Lung (tissue), 12 donors: ENCODE data around the gene IL1RL1. TPM values are rescaled to one million over a fixed set of nuclear protein-coding genes. Genes with fewer than 3 reads are reported as not detected.

Experiments
- ATAC-seq: fragments of 200-7000 bp; cut with Tn5 transposase; one replicate; pipeline ENCODE4 v1.9.1; 2020; ENCODE audit warnings: moderate number of reproducible peaks; ENCODE audit not compliant: insufficient read depth, low FRiP score
- DNase-seq, 3 donors: peaks; one replicate each; pipeline ENCODE4 v3.0.0-alpha.2; 2013 to 2017
- H3K27ac ChIP-seq, 2 donors: one replicate each; pipeline ENCODE4 v1.5.1; 2013; ENCODE audit warnings: mild to moderate bottlenecking in 2 of 2, moderate library complexity in 2 of 2, control low read depth in 1 of 2, inconsistent platforms in 1 of 2, low read depth in 1 of 2, low read length in 1 of 2
- H3K27me3 ChIP-seq, 3 donors: one replicate each; pipeline ENCODE4 v1.5.1; 2013; ENCODE audit warnings: low read length in 2 of 3; ENCODE audit not compliant: control insufficient read depth in 3 of 3, insufficient read depth in 3 of 3
- H3K36me3 ChIP-seq, 4 donors: one replicate each; pipeline ENCODE4 v1.5.1; 2013; ENCODE audit warnings: low read length in 4 of 4, mild to moderate bottlenecking in 1 of 4, moderate library complexity in 1 of 4; ENCODE audit not compliant: control insufficient read depth in 4 of 4, insufficient read depth in 4 of 4
- H3K4me1 ChIP-seq, 5 donors: one replicate each; pipeline ENCODE4 v1.5.1; 2013; ENCODE audit warnings: low read length in 5 of 5, mild to moderate bottlenecking in 2 of 5, moderate library complexity in 1 of 5; ENCODE audit not compliant: control insufficient read depth in 5 of 5, insufficient read depth in 5 of 5
- H3K4me3 ChIP-seq: one replicate; pipeline ENCODE4 v1.5.1; 2013; ENCODE audit warnings: mild to moderate bottlenecking, control low read depth, moderate library complexity
- H3K9ac ChIP-seq, 2 donors: one replicate each; pipeline ENCODE4 v1.5.1; 2013; ENCODE audit warnings: low read length in 2 of 2, control low read depth in 1 of 2; ENCODE audit not compliant: insufficient read depth in 1 of 2
- H3K9me3 ChIP-seq, 4 donors: one replicate each; pipeline ENCODE4 v1.5.1; 2013; ENCODE audit warnings: low read length in 3 of 4, mild to moderate bottlenecking in 1 of 4, moderate library complexity in 1 of 4; ENCODE audit not compliant: control insufficient read depth in 4 of 4, insufficient read depth in 3 of 4
- WGBS, 2 donors: extraction: QIAGEN DNeasy Blood & Tissue Kit; methylation state at CpG; one replicate each; pipeline ENCODE4 v1.1.7; 2013; 5-methylcytosine and 5-hydroxymethylcytosine counted together
- polyA plus RNA-seq, 2 donors: library from polyadenylated mRNA; stranded (reverse); fragments of 200-250 nt; gene quantifications; one replicate each; pipeline ENCODE4 v1.2.1, GENCODE V29; 2013
- total RNA-seq, 2 donors: library from RNA; depleted of rRNA in 1 of 2; stranded (reverse); fragments of >200 nt in 1 of 2; gene quantifications; one replicate each; pipeline ENCODE4 v1.2.1, GENCODE V29; 2014 to 2021
- TF ChIP-seq, protein P1 (sequence below): IDR thresholded peaks from 2 replicates; pipeline ENCODE4 v1.5.1; 2012; ENCODE audit warnings: mild to moderate bottlenecking; ENCODE audit errors: control extremely low read depth, extremely low read depth
- donor health status: control.
- donor health status: control.
- donor health status: Bipolar disorder and iron deficiency.
- donor health status: healthy.
- donor health status: DM: yes; HTN: yes; CAD: no.

IL1RL1 gene
- total and polyA plus RNA-seq, 4 donors = 1.5 to 383 (median 77.8) TPM

DNA sequence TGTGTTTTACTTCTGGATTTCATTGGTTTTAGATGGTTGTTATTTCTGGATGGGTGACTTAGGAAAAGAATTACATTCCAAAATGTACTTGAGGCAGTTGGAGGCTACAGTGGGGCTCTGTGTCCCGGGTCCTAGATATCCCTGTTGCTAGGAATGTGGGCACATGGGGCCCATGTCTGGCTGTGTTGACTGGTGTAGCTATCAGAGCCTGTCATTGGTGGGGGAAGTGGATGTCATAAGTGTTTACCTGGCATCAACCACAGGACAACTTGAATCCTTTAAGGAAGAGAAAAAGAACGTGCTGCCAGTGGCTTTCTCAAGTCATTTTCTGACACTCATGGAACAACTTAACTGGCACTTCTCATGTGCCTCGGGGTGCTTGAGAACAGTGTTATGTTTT is 74.6 kb downstream of the IL1RL1 start:
- Histone ChIP-seq H3K4me3 (no peak overlapping the region), H3K9ac (no peak overlapping the region), H3K27ac (no peak overlapping the region), H3K4me1 (no peaks in the 10 kb centered on the region), H3K36me3 (peaks cover 0 to 8% (median 1%) of the 10 kb centered on the region in 4 donors), H3K27me3 (no peaks in the 10 kb centered on the region), H3K9me3 (peaks cover 0 to 5% (median 0%) of the 10 kb centered on the region in 4 donors)
- TF ChIP-seq, protein P1, sequence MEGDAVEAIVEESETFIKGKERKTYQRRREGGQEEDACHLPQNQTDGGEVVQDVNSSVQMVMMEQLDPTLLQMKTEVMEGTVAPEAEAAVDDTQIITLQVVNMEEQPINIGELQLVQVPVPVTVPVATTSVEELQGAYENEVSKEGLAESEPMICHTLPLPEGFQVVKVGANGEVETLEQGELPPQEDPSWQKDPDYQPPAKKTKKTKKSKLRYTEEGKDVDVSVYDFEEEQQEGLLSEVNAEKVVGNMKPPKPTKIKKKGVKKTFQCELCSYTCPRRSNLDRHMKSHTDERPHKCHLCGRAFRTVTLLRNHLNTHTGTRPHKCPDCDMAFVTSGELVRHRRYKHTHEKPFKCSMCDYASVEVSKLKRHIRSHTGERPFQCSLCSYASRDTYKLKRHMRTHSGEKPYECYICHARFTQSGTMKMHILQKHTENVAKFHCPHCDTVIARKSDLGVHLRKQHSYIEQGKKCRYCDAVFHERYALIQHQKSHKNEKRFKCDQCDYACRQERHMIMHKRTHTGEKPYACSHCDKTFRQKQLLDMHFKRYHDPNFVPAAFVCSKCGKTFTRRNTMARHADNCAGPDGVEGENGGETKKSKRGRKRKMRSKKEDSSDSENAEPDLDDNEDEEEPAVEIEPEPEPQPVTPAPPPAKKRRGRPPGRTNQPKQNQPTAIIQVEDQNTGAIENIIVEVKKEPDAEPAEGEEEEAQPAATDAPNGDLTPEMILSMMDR = no peak
- 75 to 85% methylated on average over 3 of the region's 3 CpGs for WGBS, 2 donors
- DNase-seq = peak in 1 of 3 donors; percentile 5
- no peak for ATAC-seq

DNA sequence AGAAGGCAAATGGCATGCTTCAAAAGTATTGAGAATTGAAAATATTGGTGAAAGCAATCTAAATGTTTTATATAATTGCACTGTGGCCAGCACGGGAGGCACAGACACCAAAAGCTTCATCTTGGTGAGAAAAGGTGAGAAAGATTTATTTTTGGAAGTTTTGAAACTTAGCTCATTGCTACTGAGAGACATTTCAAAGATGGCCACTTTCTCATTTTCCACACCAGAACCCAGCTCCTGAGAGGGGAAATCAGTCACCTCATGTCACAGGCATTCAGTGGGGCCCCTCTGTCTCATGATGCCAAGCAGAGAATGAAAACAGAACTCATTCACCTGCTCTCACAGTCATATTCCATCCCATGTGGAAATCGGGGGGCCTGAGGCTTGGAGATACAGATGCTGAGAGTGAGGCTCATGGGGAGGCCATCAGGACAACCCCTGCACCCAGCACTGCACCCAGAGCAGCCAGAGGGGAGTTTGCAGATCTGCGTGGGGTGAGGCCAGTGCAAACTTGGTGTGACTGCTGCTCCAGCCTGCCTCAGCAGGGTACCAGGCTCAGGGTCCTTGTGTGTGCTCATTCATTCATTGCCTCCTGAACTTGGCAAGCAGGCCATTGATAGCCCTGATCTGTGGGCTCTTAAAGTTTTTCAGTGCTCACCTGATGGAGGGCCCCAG is 75.6 kb downstream of the IL1RL1 start:
- ATAC-seq (no peak), DNase-seq (no peak)
- TF ChIP-seq, protein P1 = no peak
- H3K9ac ChIP-seq = no peak overlapping the region
- H3K4me1 ChIP-seq = no peaks in the 10 kb centered on the region
- peaks cover 0 to 3% (median 0%) of the 10 kb centered on the region in 4 donors for H3K9me3 ChIP-seq
- no peaks in the 10 kb centered on the region for H3K27me3 ChIP-seq
- WGBS, 2 donors = 92 to 96% methylated on average over 3 of the region's 3 CpGs
- H3K36me3 ChIP-seq = peaks cover 0 to 8% (median 1%) of the 10 kb centered on the region in 4 donors
- H3K4me3 ChIP-seq = no peak overlapping the region
- H3K27ac ChIP-seq = no peak overlapping the region

DNA sequence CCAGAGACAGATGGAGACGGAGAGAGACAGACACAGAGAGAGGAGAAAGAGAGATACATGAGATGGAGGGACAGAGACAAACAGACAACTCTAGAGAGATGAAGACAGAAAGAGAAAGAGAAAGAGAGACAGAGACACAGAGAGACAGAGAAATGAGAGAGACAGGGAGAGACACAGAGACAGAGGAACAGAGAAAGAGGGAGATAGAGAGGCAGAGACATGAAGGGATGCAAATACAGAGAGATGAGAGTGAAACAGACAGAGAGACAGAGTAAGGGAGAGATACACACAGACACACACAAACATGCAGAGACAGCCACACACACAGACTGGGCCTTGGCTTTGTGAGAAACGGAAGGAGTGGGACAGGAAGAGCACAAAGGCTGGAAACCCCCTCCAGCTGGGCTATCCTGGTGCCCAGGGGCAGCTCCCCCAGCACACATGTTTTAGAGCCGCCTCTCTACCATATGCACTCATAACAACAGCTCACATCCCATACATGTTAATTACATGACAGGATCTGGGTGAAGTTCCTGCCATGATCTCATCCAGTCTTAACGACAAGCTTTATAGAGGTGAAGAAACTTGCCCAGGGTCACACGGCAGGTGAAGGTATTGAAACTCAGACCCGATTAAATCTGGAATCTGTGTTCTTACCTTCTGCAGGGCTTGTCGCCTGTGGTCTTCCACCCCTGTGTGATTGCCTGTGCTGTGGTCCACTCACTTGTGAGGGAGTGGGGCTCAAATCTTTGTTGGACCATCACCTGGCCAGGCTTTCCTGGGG is 76.6 kb downstream of the IL1RL1 start:
- no peak for DNase-seq
- H3K27ac ChIP-seq = no peak overlapping the region
- TF ChIP-seq, protein P1 = no peak
- H3K4me3 ChIP-seq = no peak overlapping the region
- H3K9me3 ChIP-seq = peaks cover 0 to 3% (median 0%) of the 10 kb centered on the region in 4 donors
- no peaks in the 10 kb centered on the region for H3K27me3 ChIP-seq
- H3K36me3 ChIP-seq = peaks cover 0 to 8% (median 0%) of the 10 kb centered on the region in 4 donors
- no peak for ATAC-seq
- H3K9ac ChIP-seq = no peak overlapping the region
- no peaks in the 10 kb centered on the region for H3K4me1 ChIP-seq
- WGBS, 2 donors = 91 to 94% methylated on average over 7 of the region's 7 CpGs
